Astrocyte of the cerebellum (primary cell): ENCODE data around the gene MLLT10.
"Not testable (repeated sequence)": the region's sequence is repeated elsewhere in the genome, so short reads cannot be mapped to it uniquely, and the experiment has no call there.

Experiments used
- DNase-seq: peaks from one replicate; pipeline ENCODE4 v3.0.0-alpha.2; 2011; ENCODE audit warnings: low read depth
- H3K4me3 ChIP-seq: 2 replicates; pipeline ENCODE4 v1.5.1; 2011; ENCODE audit warnings: mild to moderate bottlenecking, low read depth, low read length, moderate library complexity
- CTCF ChIP-seq: IDR thresholded peaks from 2 replicates; pipeline ENCODE4 v1.5.1; 2012; ENCODE audit warnings: low read length, low read depth, moderate library complexity, mild to moderate bottlenecking; ENCODE audit errors: missing control alignments
- in situ Hi-C: cut with HindIII; loops from 2 replicates; pipeline ENCODE4 v1.10.0; 2017; ENCODE audit warnings: low sequenced_read_pairs

Gene MLLT10

DNA sequence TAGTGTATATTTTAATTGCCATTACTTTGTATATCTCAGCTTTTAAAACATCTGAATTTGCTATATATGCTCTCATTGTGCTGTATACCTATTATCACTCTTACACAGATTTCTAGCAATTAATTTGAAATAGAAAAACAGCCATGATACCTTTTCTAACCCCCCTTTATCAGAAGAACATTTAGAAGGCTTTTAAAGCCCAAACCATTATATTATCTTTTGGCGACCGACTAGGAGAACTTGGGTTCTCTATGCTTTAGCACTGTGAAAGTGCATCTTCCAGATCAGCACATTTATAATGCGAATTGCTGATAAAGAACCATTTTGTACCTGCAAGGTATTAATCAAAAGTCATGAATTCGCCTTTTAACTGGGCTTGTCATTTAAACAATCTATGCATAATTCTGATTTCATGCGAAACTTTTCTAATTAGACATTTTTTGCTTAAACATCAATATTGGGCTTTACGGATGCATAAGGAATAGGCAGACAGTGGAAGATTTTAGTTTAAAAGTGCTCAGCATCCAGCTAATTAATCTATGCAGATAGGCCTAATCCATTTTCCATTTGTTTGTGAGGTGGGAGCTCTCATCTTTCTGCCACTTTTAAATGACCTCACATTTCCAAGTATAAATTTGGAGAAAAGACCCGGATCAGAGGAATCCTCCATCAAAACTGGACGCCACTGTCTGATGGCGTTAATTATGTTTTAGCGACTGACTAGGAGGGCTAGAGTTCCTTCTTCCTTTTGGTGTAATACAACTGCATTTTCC lies 1.2 kb upstream of the MLLT10 start:
- no peak for TF ChIP-seq CTCF
- H3K4me3 ChIP-seq: peak overlapping the region; percentile 58
- DNase-seq: no peak
- in situ Hi-C loops: no loop called here

GRCh38 chr10:21534280-21534586 lies 201 bp downstream of the MLLT10 start:
- TF ChIP-seq CTCF: no peak
- DNase-seq: no peak
- H3K4me3 ChIP-seq: peak overlapping the region; percentile 58
- in situ Hi-C loops: no loop called here

DNA sequence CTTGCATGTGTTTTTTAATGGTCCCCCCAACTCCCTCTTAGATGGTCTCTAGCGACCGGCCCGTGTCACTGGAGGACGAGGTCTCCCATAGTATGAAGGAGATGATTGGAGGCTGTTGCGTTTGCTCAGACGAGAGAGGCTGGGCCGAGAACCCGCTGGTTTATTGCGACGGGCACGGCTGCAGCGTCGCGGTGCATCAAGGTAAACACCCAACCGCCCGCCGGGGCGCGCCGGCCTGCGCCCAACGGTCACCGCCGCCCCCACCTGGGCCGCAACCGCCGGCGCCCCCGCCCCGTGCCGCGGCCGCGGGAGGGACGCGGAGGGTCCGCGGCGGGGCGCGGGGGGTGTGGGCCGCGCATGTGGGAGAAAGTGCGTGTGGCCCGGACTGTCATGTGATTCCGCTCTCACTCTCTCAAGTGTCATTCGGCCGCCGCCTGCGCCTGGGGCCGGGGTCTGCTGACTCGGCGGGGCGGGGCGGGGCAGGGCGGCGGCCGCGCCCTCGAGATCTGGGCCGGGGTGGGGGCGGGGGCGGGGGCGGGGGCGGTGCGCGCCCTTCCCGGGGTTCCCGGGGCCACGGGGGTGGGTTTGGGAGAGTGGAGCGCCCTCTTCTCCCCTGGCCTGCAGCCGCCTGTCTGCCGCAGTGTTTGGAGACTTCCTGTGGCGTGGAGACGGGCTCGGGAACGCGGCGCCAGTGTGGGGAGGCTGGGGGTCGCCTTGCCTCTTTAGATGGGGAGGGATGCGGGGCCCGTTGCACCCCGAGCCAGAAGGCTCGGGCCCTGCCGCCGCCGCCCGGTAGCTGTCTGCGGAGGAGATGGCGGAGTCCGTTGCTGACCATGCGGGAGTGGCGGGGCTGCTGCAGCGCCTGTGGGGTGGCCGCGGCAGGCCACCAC lies 817 bp downstream of the MLLT10 start:
- H3K4me3 ChIP-seq: peak overlapping the region; percentile 58
- TF ChIP-seq CTCF: no peak
- in situ Hi-C loops: no loop called here
- DNase-seq: no peak

DNA sequence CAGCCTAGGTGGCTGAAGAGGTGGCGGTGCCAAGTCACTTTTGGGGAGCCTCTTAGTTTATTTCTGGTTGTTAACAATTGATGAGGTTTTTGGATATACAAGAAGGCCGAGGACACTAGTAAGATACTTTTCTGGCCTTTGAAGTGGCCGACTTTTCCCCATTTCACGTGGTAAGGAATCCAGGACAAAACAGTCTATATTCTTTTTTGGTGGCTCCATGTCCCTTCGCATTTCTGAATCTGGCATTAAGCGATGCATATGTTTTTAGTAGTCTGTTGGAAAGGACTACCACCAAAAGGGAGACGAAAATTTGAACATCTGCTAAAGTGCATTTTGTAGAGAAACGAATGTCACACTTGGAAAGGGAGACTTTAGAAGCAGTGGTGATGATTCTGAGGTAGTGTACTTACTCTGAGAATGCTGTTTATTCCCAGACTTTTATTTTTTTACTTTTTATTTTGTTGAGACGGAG lies 1.5 kb downstream of the MLLT10 start:
- DNase-seq: no peak
- no peak for TF ChIP-seq CTCF
- in situ Hi-C loops: no loop called here
- peak overlapping the region; percentile 58 for H3K4me3 ChIP-seq

DNA sequence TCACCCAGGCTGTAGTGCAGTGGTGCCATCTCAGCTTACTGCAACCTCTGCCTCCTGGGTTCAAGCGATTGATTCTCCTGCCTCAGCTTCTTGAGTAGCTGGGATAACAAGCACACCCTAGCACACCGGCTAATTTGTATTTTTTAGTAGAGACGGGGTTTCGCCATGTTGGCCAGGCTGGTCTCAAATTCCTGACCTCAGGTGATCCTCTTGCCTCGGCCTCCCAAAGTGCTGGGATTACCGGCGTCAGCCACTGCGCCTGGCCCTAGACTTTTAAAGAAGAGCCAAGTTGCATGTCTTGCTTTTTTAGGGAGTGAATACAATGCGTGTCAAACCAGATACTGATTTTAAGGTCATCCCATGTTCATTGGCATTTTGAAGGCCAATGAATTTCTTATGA lies 1.9 kb downstream of the MLLT10 start:
- DNase-seq, in situ Hi-C loops: not testable (repeated sequence)
- H3K4me3 ChIP-seq: peak overlapping the region; percentile 58

- no peak overlapping the region for H3K4me3 ChIP-seq
- no peak for DNase-seq
- TF ChIP-seq CTCF: no peak
- in situ Hi-C loops: no loop called here
Observed at GRCh38 chr10:21536874-21537273, 2.8 kb downstream of the MLLT10 start.

- H3K4me3 ChIP-seq, in situ Hi-C loops, DNase-seq: not testable (repeated sequence)
Observed at GRCh38 chr10:21540701-21541100, 6.7 kb downstream of the MLLT10 start.
